Naive thymus-derived CD4-positive, alpha-beta T cell (primary cell): Measurements from ENCODE around the gene CLIP2. TPM values are rescaled to one million over a fixed set of nuclear protein-coding genes. Genes with fewer than 3 reads are reported as not detected.
"Not testable (repeated sequence)": the region's sequence is repeated elsewhere in the genome, so short reads cannot be mapped to it uniquely, and the experiment has no call there.

Experiments
- ATAC-seq: fragments of 150-1000 bp; cut with Tn5 transposase; 2 replicates; pipeline ENCODE4 v1.10.0; 2021; ENCODE audit warnings: mild to moderate bottlenecking, moderate library complexity
- CTCF ChIA-PET: fragments of 350-600 bp; sonication (Branson Sonifier 250); formaldehyde crosslinking; loops from one replicate; lab custom pipeline; 2021; ENCODE audit warnings: antibody characterized with exemption; lab: Charles Lee
- POLR2A ChIA-PET: fragments of 350-600 bp; sonication (Branson Sonifier 250); formaldehyde crosslinking; loops from one replicate; lab custom pipeline; 2021; ENCODE audit warnings: antibody characterized with exemption, inconsistent platforms; lab: Charles Lee
- DNase-seq, 9 donors: peaks; one replicate each; pipeline versions ENCODE4 v3.0.0 to v3.0.0-alpha.2; 2020 to 2022; ENCODE audit warnings: mixed read lengths in 1 of 9
- H3K27ac ChIP-seq: one replicate; pipeline ENCODE4 v1.7.0; 2013; ENCODE audit warnings: mild to moderate bottlenecking, low read depth, low read length, moderate library complexity
- H3K27me3 ChIP-seq, 2 donors: one replicate each; pipeline ENCODE4 v1.7.0; 2013; ENCODE audit warnings: low read length in 2 of 2, mild to moderate bottlenecking in 2 of 2, moderate library complexity in 2 of 2; ENCODE audit not compliant: control insufficient read depth in 2 of 2, insufficient read depth in 2 of 2
- H3K36me3 ChIP-seq, 3 experiments: 1 replicate in 2 of 3; 2 replicates in 1 of 3; pipeline ENCODE4 v1.7.0; 2013; ENCODE audit warnings: low read length in 3 of 3, mild to moderate bottlenecking in 3 of 3, moderate library complexity in 1 of 3; ENCODE audit not compliant: insufficient read depth in 3 of 3, control insufficient read depth in 2 of 3
- H3K4me1 ChIP-seq, 2 donors: one replicate each; pipeline ENCODE4 v1.7.0; 2013; ENCODE audit warnings: low read length in 2 of 2, mild to moderate bottlenecking in 2 of 2, moderate library complexity in 1 of 2; ENCODE audit not compliant: control insufficient read depth in 2 of 2, insufficient read depth in 2 of 2
- H3K4me3 ChIP-seq: 2 replicates; pipeline ENCODE4 v1.7.0; 2013; ENCODE audit warnings: mild to moderate bottlenecking, low read length
- H3K9me3 ChIP-seq, 3 experiments: 1 replicate in 2 of 3; 2 replicates in 1 of 3; pipeline ENCODE4 v1.7.0; 2013; ENCODE audit warnings: low read length in 3 of 3; ENCODE audit not compliant: control insufficient read depth in 2 of 3
- H3K27ac Mint-ChIP-seq, 9 donors: one replicate each; pipeline ENCODE4 v1.8.0; 2020 to 2022; ENCODE audit warnings: mixed read lengths in 9 of 9, mild to moderate bottlenecking in 8 of 9, moderate library complexity in 5 of 9, inconsistent platforms in 2 of 9
- H3K27me3 Mint-ChIP-seq, 5 donors: one replicate each; pipeline ENCODE4 v1.8.0; 2021 to 2022; ENCODE audit warnings: mixed read lengths in 5 of 5, mild to moderate bottlenecking in 1 of 5
- H3K36me3 Mint-ChIP-seq, 5 donors: one replicate each; pipeline ENCODE4 v1.8.0; 2020 to 2022; ENCODE audit warnings: mixed read lengths in 5 of 5, mild to moderate bottlenecking in 3 of 5, inconsistent platforms in 1 of 5
- H3K4me1 Mint-ChIP-seq, 7 donors: one replicate each; pipeline ENCODE4 v1.8.0; 2020 to 2022; ENCODE audit warnings: mixed read lengths in 7 of 7, mild to moderate bottlenecking in 3 of 7, inconsistent platforms in 1 of 7
- H3K4me3 Mint-ChIP-seq, 10 donors: one replicate each; pipeline ENCODE4 v1.8.0; 2020 to 2022; ENCODE audit warnings: mild to moderate bottlenecking in 10 of 10, mixed read lengths in 10 of 10, moderate library complexity in 6 of 10, inconsistent platforms in 2 of 10
- H3K9me3 Mint-ChIP-seq, 11 donors: one replicate each; pipeline ENCODE4 v1.8.0; 2020 to 2022; ENCODE audit warnings: mixed read lengths in 11 of 11, mild to moderate bottlenecking in 4 of 11, inconsistent platforms in 1 of 11, moderate library complexity in 1 of 11
- intact Hi-C, 2 donors: fragments of 100-400 bp; cut with micrococcal nuclease; formaldehyde crosslinking; loops; one replicate each; pipeline ENCODE4 v1.15.1; 2023
- polyA plus RNA-seq, 2 donors: library from polyadenylated mRNA; unstranded; fragments of 300-500 nt; fragmentation: Illumina TruSeq; gene quantifications; one replicate each; pipeline ENCODE4 v1.2.3, GENCODE V29; 2021
- total RNA-seq, 6 experiments: library from RNA in 5 of 6; stranded (reverse) in 5 of 6; gene quantifications; 1 replicate in 5 of 6; 2 replicates in 1 of 6; pipeline ENCODE4 v1.2.3 and lab custom pipeline; 2021 to 2026

The CLIP2 gene
- total and polyA plus RNA-seq, 7 experiments from 2014 or later = 0.02 to 11.4 (median 2.9) TPM

GRCh38 chr7:74388880-74389415, 99.7 kb downstream of the CLIP2 start:
- no peaks in the 10 kb centered on the region for H3K27me3 ChIP-seq
- no peak overlapping the region for H3K4me3 ChIP-seq
- CTCF ChIA-PET = interaction anchor here (0.8 kb wide), 1 partner anchor 132 kb away, joined by 4 read pairs; no protein-coding TSS in a partner anchor
- ATAC-seq (no peak), DNase-seq (no peak)
- no peaks in the 10 kb centered on the region for H3K27me3 Mint-ChIP-seq
- no peaks in the 10 kb centered on the region for H3K4me1 Mint-ChIP-seq
- no peaks in the 10 kb centered on the region for H3K4me1 ChIP-seq
- H3K36me3 Mint-ChIP-seq = no peaks in the 10 kb centered on the region
- POLR2A ChIA-PET = no interaction called here
- H3K27ac ChIP-seq = no peak overlapping the region
- no peak overlapping the region for H3K4me3 Mint-ChIP-seq
- H3K9me3 Mint-ChIP-seq = no peaks in the 10 kb centered on the region
- no peaks in the 10 kb centered on the region for H3K36me3 ChIP-seq
- no peak overlapping the region for H3K27ac Mint-ChIP-seq
- intact Hi-C loops = no loop called here
- no peaks in the 10 kb centered on the region for H3K9me3 ChIP-seq

GRCh38 chr7:74393722-74394121, 104.5 kb downstream of the CLIP2 start:
- H3K36me3 ChIP-seq, H3K27ac ChIP-seq, POLR2A ChIA-PET, H3K36me3 Mint-ChIP-seq, H3K4me1 ChIP-seq, H3K4me3 ChIP-seq, H3K27me3 ChIP-seq, H3K27me3 Mint-ChIP-seq, H3K9me3 Mint-ChIP-seq, DNase-seq, H3K27ac Mint-ChIP-seq, H3K4me3 Mint-ChIP-seq, H3K4me1 Mint-ChIP-seq, ATAC-seq, H3K9me3 ChIP-seq: not testable (repeated sequence)
- intact Hi-C loops = loop anchor here in 1 of 2 donors (2.0 kb wide), 1 partner anchor 325 kb away; no protein-coding TSS in a partner anchor
- CTCF ChIA-PET = interaction anchor here (1.0 kb wide), 1 partner anchor 188 kb away, joined by 3 read pairs; no protein-coding TSS in a partner anchor

- H3K27me3 Mint-ChIP-seq, H3K36me3 Mint-ChIP-seq, DNase-seq, H3K4me3 ChIP-seq, H3K4me1 Mint-ChIP-seq, H3K4me1 ChIP-seq, ATAC-seq, H3K36me3 ChIP-seq, H3K9me3 ChIP-seq, intact Hi-C loops, POLR2A ChIA-PET, H3K4me3 Mint-ChIP-seq, H3K9me3 Mint-ChIP-seq, H3K27me3 ChIP-seq, H3K27ac ChIP-seq: not testable (repeated sequence)
- CTCF ChIA-PET = interaction anchor here (0.6 kb wide), 1 partner anchor 150 kb away, joined by 3 read pairs; no protein-coding TSS in a partner anchor
- peak overlapping the region in 2 of 9 donors; percentile 56 to 81 for H3K27ac Mint-ChIP-seq
Measured at GRCh38 chr7:74394601-74395000, 105.4 kb downstream of the CLIP2 start.

DNA sequence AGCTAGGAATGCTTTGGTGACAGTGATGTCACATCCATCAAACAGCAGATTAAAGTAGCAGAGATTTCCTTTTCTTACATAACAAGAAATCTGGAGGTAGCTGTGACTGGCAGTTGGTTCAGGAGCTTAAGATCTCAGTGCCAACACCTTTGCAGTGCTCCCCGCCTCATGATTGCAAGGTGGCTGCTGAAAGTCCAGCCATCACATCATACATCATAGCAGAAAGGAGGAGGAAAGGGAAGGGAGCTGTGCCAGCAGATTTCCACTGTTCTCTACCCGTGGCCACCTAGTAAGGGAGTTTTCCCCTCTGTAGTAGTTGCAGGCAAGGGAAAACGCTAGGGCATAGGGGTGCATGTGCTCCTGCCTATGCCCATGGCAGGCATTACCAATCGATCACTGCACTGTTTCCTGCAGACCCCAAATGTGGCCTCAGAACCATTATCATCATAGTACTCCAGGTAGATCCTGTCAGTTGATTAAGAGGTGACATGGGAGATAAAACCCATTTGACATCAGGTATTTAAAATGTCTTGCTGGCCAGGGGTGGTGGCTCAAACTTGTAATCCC, 106.6 kb downstream of the CLIP2 start:
- Histone ChIP-seq H3K27me3 (no peaks in the 10 kb centered on the region), H3K36me3 (no peaks in the 10 kb centered on the region), H3K27ac (no peak overlapping the region), H3K9me3 (no peaks in the 10 kb centered on the region), H3K4me1 (no peaks in the 10 kb centered on the region), H3K4me3 (no peak overlapping the region)
- no peaks in the 10 kb centered on the region for H3K27me3 Mint-ChIP-seq
- H3K9me3 Mint-ChIP-seq = no peaks in the 10 kb centered on the region
- H3K27ac Mint-ChIP-seq = no peak overlapping the region
- CTCF ChIA-PET = no interaction called here
- intact Hi-C loops = no loop called here
- POLR2A ChIA-PET = no interaction called here
- H3K36me3 Mint-ChIP-seq = peaks cover 0 to 3% (median 0%) of the 10 kb centered on the region in 5 donors
- DNase-seq = no peak
- H3K4me1 Mint-ChIP-seq = no peaks in the 10 kb centered on the region
- no peak overlapping the region for H3K4me3 Mint-ChIP-seq
- no peak for ATAC-seq

DNA sequence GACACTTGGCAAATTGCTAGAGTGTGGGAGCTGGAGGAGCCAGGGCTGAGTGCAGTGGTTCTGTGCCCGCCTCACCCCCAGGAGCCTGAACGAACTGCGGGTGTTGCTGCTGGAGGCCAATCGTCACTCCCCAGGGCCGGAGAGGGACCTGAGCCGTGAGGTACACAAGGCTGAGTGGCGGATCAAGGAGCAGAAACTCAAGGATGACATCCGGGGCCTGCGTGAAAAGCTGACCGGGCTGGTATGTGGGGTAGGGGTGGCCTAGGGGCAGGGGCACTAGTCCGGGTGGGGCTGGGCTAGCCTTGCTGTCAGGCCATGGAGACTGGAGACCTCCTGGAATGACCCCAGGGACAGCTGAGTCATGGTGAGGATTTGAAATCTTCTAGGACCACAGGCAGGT, 107.8 kb downstream of the CLIP2 start:
- Mint-ChIP-seq H3K4me1 (peaks cover 0 to 2% (median 0%) of the 10 kb centered on the region in 7 donors), H3K27me3 (no peaks in the 10 kb centered on the region), H3K4me3 (no peak overlapping the region), H3K9me3 (no peaks in the 10 kb centered on the region), H3K36me3 (peaks cover 0 to 3% (median 0%) of the 10 kb centered on the region in 5 donors), H3K27ac (no peak overlapping the region)
- ATAC-seq (no peak), DNase-seq (no peak)
- POLR2A ChIA-PET = no interaction called here
- Histone ChIP-seq H3K9me3 (no peaks in the 10 kb centered on the region), H3K4me3 (no peak overlapping the region), H3K4me1 (no peaks in the 10 kb centered on the region), H3K27me3 (no peaks in the 10 kb centered on the region), H3K27ac (no peak overlapping the region), H3K36me3 (no peaks in the 10 kb centered on the region)
- CTCF ChIA-PET = no interaction called here
- intact Hi-C loops = no loop called here

DNA sequence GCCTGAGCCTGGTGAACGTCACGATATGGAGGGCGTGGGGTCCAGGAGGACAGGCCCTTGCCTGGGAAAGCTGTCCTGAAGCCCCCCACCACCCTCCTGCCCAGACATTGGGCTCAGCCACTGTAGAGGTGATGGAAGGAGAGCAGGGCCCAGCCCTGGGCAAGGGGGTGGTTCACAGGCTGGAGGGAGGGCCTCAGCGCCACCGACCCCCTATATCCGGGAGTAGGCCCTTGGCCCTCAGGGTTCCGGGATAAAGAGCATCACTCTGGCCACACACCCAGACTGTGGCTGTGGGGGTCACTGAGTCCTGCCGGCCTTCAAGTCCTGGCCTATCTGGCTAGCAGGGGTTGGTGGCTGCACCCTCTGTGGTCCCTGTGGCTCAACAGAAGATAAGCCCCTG, 109.2 kb downstream of the CLIP2 start:
- intact Hi-C loops = no loop called here
- Histone ChIP-seq H3K4me3 (no peak overlapping the region), H3K27ac (no peak overlapping the region), H3K27me3 (no peaks in the 10 kb centered on the region), H3K9me3 (no peaks in the 10 kb centered on the region), H3K36me3 (no peaks in the 10 kb centered on the region), H3K4me1 (no peaks in the 10 kb centered on the region)
- no peak overlapping the region for H3K4me3 Mint-ChIP-seq
- H3K27me3 Mint-ChIP-seq = no peaks in the 10 kb centered on the region
- ChIA-PET POLR2A (no interaction called here), CTCF (no interaction called here)
- peaks cover 0 to 3% (median 0%) of the 10 kb centered on the region in 5 donors for H3K36me3 Mint-ChIP-seq
- ATAC-seq = no peak
- no peak for DNase-seq
- peaks cover 0 to 2% (median 0%) of the 10 kb centered on the region in 7 donors for H3K4me1 Mint-ChIP-seq
- no peak overlapping the region for H3K27ac Mint-ChIP-seq
- no peaks in the 10 kb centered on the region for H3K9me3 Mint-ChIP-seq

DNA sequence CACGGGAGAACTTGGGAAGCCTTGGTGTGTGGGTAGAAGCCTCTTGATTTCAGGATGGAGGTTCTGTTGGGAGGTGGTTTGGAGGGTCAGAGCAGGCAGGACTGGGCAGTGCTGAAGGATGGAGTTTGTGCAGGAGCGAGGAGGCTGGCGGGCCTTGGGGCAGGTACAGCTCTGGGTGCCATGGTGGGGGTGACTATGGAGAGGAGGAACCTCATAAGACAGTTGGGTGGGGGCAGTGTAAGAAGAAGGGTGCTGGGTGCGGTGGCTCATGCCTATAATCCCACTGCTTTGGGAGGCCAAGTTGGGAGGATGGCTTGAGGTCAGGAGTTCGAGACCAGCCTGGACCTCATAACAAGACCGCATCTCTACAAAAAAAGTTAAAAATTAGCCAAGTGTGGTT, 109.8 kb downstream of the CLIP2 start:
- H3K36me3 Mint-ChIP-seq = peaks cover 0 to 3% (median 0%) of the 10 kb centered on the region in 5 donors
- H3K9me3 Mint-ChIP-seq = no peaks in the 10 kb centered on the region
- no peaks in the 10 kb centered on the region for H3K27me3 ChIP-seq
- ChIA-PET CTCF (no interaction called here), POLR2A (no interaction called here)
- peaks cover 0 to 2% (median 0%) of the 10 kb centered on the region in 7 donors for H3K4me1 Mint-ChIP-seq
- H3K4me3 ChIP-seq = no peak overlapping the region
- intact Hi-C loops = no loop called here
- DNase-seq (no peak), ATAC-seq (peak; percentile 21)
- no peaks in the 10 kb centered on the region for H3K27me3 Mint-ChIP-seq
- H3K4me3 Mint-ChIP-seq = no peak overlapping the region
- no peaks in the 10 kb centered on the region for H3K9me3 ChIP-seq
- H3K36me3 ChIP-seq = no peaks in the 10 kb centered on the region
- H3K27ac Mint-ChIP-seq = peak overlapping the region in 1 of 9 donors; percentile 51
- H3K27ac ChIP-seq = no peak overlapping the region
- no peaks in the 10 kb centered on the region for H3K4me1 ChIP-seq
